ENCODE data around the gene CAMTA1.

The CAMTA1 gene

DNA sequence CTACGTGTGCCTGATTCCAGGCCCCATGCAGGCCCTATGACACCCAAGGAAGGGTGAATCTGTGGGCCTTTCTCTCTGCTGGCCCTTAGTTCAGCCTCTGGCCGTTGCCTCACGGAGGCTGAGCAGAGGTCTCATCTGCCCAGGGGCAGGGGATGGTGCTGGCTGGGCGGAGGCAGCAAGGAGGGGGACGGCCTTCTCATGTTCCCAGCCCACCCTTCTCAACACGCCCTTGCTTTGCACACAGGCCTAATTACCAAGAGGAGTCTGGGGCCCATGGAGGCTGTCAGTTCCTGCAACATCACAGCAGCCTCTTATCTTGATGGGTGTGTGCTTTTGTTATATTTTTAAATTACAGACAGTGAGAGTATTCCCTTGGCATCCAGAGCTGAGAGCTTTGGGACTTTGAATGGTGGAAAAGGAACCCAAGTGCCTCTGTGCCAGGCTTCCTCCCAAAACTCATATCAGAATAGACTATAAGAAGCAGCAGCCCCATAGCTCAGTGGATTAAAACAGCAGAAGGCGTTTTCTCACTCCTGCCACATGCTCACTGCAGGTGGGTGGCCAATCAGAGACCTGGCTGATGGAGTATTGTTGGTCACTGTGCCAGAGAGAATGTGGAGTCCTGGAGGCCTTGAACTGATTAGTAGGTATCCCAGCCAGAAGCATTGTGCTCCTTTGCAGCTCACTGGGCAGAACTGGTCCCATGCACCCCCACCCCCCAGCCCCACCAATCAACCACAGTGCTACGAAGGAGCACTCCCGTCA, 164.9 kb downstream of the CAMTA1 start:
- no peak overlapping the region for H3K4me2 ChIP-seq (ENCODE audit: insufficient read depth, low read length)
- no peak for ATAC-seq (ENCODE audit: insufficient read depth, low read depth)
- H3K9ac ChIP-seq (ENCODE audit: low read depth, low read length), result no peak overlapping the region

DNA sequence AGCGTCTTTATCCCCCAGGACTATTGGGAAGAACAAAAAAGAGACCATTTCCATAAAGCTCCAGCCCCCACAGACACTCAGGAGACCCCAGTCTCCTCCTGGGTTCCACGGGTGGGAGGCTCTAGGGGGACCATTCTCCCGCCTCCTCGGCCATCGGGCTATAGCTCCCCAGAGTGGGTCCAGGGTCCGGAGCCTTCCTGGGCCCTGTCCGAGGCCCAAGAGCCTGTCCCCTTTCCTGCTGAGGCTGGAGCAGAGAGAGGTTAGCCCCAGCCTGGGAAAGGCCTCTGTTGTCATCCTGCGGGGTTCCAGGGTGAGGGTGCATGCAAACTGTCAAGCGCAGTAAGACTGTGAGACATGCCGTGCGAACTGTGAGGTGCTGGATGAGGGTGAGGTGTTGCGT, 166.3 kb downstream of the CAMTA1 start:
- TF ChIP-seq, protein P1, sequence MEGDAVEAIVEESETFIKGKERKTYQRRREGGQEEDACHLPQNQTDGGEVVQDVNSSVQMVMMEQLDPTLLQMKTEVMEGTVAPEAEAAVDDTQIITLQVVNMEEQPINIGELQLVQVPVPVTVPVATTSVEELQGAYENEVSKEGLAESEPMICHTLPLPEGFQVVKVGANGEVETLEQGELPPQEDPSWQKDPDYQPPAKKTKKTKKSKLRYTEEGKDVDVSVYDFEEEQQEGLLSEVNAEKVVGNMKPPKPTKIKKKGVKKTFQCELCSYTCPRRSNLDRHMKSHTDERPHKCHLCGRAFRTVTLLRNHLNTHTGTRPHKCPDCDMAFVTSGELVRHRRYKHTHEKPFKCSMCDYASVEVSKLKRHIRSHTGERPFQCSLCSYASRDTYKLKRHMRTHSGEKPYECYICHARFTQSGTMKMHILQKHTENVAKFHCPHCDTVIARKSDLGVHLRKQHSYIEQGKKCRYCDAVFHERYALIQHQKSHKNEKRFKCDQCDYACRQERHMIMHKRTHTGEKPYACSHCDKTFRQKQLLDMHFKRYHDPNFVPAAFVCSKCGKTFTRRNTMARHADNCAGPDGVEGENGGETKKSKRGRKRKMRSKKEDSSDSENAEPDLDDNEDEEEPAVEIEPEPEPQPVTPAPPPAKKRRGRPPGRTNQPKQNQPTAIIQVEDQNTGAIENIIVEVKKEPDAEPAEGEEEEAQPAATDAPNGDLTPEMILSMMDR (IDR thresholded peaks at IDR 0.05; ENCODE audit: borderline replicate concordance, extremely low read depth, low read length, poor library complexity, severe bottlenecking), result no peak
- no peak for TF ChIP-seq EZH2 (IDR thresholded peaks at IDR 0.05; ENCODE audit: borderline replicate concordance, low read depth, low read length, severe bottlenecking)
- peaks cover 11% of the 10 kb centered on the region for H4K20me1 ChIP-seq (ENCODE audit: insufficient read depth, low read length)
- DNase-seq (no peak), ATAC-seq (ENCODE audit: insufficient read depth, low read depth) (no peak)
- no peaks in the 10 kb centered on the region for H3K9me3 ChIP-seq (ENCODE audit: insufficient read depth, low read length, severe bottlenecking)
- no peaks in the 10 kb centered on the region for H3K27me3 ChIP-seq (ENCODE audit: insufficient read depth, low read length, poor library complexity)
- H3K9ac ChIP-seq (ENCODE audit: low read depth, low read length), result no peak overlapping the region
- H2AFZ ChIP-seq (ENCODE audit: low read depth, low read length), result no peak overlapping the region
- H3K4me1 ChIP-seq (ENCODE audit: insufficient read depth, low read length), result no peaks in the 10 kb centered on the region
- H3K27ac ChIP-seq (ENCODE audit: low read length), result no peak overlapping the region
- no peaks in the 10 kb centered on the region for H3K79me2 ChIP-seq (ENCODE audit: insufficient read depth, low read length)
- no peaks in the 10 kb centered on the region for H3K36me3 ChIP-seq (ENCODE audit: insufficient read depth, low read length)
- no peak overlapping the region for H3K4me2 ChIP-seq (ENCODE audit: insufficient read depth, low read length)
- H3K4me3 ChIP-seq (ENCODE audit: low read depth in 1 of 2, low read length in 2 of 2), result no peak overlapping the region

More for the DNA sequence above, 164.9 kb downstream of the CAMTA1 start:
- Histone ChIP-seq H3K36me3 (ENCODE audit: insufficient read depth, low read length) (no peaks in the 10 kb centered on the region), H3K9me3 (ENCODE audit: insufficient read depth, low read length, severe bottlenecking) (no peaks in the 10 kb centered on the region), H2AFZ (ENCODE audit: low read depth, low read length) (no peak overlapping the region), H3K27ac (ENCODE audit: low read length) (no peak overlapping the region), H3K4me1 (ENCODE audit: insufficient read depth, low read length) (no peaks in the 10 kb centered on the region), H4K20me1 (ENCODE audit: insufficient read depth, low read length) (peaks cover 11% of the 10 kb centered on the region), H3K4me3 (ENCODE audit: low read depth in 1 of 2, low read length in 2 of 2) (no peak overlapping the region), H3K79me2 (ENCODE audit: insufficient read depth, low read length) (no peaks in the 10 kb centered on the region), H3K27me3 (ENCODE audit: insufficient read depth, low read length, poor library complexity) (no peaks in the 10 kb centered on the region)
- TF ChIP-seq EZH2 (IDR thresholded peaks at IDR 0.05; ENCODE audit: borderline replicate concordance, low read depth, low read length, severe bottlenecking), result no peak
- TF ChIP-seq, protein P1 (IDR thresholded peaks at IDR 0.05; ENCODE audit: borderline replicate concordance, extremely low read depth, low read length, poor library complexity, severe bottlenecking), result no peak
- DNase-seq, result no peak

DNA sequence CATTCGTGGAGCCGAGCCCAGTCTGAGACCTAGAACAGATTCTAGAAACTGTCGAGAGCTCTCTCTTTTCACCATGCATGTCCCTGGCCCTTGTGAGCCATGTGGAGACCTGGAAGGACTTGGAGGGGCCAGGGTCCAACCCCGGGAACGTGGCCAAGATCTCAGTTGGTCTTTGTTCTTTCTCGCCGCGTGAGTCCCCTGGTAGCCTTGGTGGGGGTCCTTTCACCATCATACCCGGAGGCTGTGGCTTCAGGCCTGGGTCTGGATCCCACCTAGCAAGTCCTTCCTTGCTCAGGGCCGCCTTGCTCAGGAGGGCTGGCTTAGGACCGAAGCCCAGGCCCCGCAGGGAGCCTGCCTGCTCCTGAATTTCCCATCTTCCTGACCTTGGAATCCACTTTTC, 168.0 kb downstream of the CAMTA1 start:
- no peak for TF ChIP-seq EZH2 (IDR thresholded peaks at IDR 0.05; ENCODE audit: borderline replicate concordance, low read depth, low read length, severe bottlenecking)
- TF ChIP-seq, protein P1 (IDR thresholded peaks at IDR 0.05; ENCODE audit: borderline replicate concordance, extremely low read depth, low read length, poor library complexity, severe bottlenecking), result no peak

More for the DNA sequence above, 168.0 kb downstream of the CAMTA1 start:
- Histone ChIP-seq H3K36me3 (ENCODE audit: insufficient read depth, low read length) (no peaks in the 10 kb centered on the region), H2AFZ (ENCODE audit: low read depth, low read length) (no peak overlapping the region), H4K20me1 (ENCODE audit: insufficient read depth, low read length) (peaks cover 11% of the 10 kb centered on the region), H3K4me2 (ENCODE audit: insufficient read depth, low read length) (no peak overlapping the region), H3K79me2 (ENCODE audit: insufficient read depth, low read length) (no peaks in the 10 kb centered on the region), H3K9me3 (ENCODE audit: insufficient read depth, low read length, severe bottlenecking) (no peaks in the 10 kb centered on the region), H3K27ac (ENCODE audit: low read length) (no peak overlapping the region), H3K9ac (ENCODE audit: low read depth, low read length) (no peak overlapping the region), H3K27me3 (ENCODE audit: insufficient read depth, low read length, poor library complexity) (no peaks in the 10 kb centered on the region), H3K4me3 (ENCODE audit: low read depth in 1 of 2, low read length in 2 of 2) (no peak overlapping the region), H3K4me1 (ENCODE audit: insufficient read depth, low read length) (no peaks in the 10 kb centered on the region)
- ATAC-seq (ENCODE audit: insufficient read depth, low read depth) (no peak), DNase-seq (no peak)

All from DND-41 (cell line).